Ovary (tissue), 3 donors: Measurements from ENCODE around the gene FNDC3A.
"Not testable (repeated sequence)": the region's sequence is repeated elsewhere in the genome, so short reads cannot be mapped to it uniquely, and the experiment has no call there.

Experiments
- CTCF ChIP-seq, 3 donors: fragments of 450-650 bp in 2 of 3; fragments of 200-600 bp in 1 of 3; IDR thresholded peaks; one replicate each; pipeline versions ENCODE4 v1.5.1 to v1.8.0; 2016 to 2022; ENCODE audit warnings: antibody characterized with exemption in 3 of 3, mild to moderate bottlenecking in 1 of 3
- EP300 ChIP-seq: sonication (generic); formaldehyde crosslinking; IDR thresholded peaks from one replicate; pipeline ENCODE4 v1.6.1; 2017; ENCODE audit warnings: antibody characterized with exemption
- POLR2A ChIP-seq: fragments of 450-650 bp; IDR thresholded peaks from one replicate; pipeline ENCODE4 v1.6.1; 2017; ENCODE audit warnings: antibody characterized with exemption, mild to moderate bottlenecking, moderate library complexity
- donor health status: DM: no; HTN: no; CAD: no.

- TF ChIP-seq CTCF (IDR thresholded peaks at IDR 0.05); POLR2A; EP300: not testable (repeated sequence)
Measured at GRCh38 chr13:49070021-49070420, 94.3 kb downstream of the FNDC3A start.
